Measurements from ENCODE around the gene OLFML2B. TPM values are rescaled to one million over a fixed set of nuclear protein-coding genes. Genes with fewer than 3 reads are reported as not detected.
"Not testable (repeated sequence)": the region's sequence is repeated elsewhere in the genome, so short reads cannot be mapped to it uniquely, and the experiment has no call there.

The OLFML2B gene
- total and polyA plus RNA-seq, 4 donors: 3.0 to 52.2 (median 11.7) TPM

DNA sequence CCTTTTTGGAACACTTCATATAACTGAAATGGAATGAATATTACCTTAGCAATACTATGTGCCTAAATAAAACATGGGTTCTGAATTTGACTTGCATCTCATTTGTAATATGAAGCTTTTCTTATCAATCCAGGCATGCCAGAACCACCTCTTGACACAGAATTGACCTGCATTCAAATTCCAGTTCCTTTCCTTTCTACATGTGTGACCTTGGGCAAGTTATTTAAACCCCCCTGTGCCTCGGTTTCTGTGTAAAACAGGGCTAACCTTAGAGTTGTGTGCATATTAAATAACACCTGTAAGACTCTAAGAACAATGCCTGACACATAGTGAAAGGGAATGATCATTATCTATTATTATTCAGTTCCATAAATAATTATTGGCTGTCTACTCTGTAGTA, 43.8 kb upstream of the OLFML2B start:
- no peak overlapping the region for H3K4me3 ChIP-seq
- H3K36me3 ChIP-seq (ENCODE audit: control insufficient read depth in 4 of 4, insufficient read depth in 4 of 4, low read length in 4 of 4): no peaks in the 10 kb centered on the region
- TF ChIP-seq, protein P1, sequence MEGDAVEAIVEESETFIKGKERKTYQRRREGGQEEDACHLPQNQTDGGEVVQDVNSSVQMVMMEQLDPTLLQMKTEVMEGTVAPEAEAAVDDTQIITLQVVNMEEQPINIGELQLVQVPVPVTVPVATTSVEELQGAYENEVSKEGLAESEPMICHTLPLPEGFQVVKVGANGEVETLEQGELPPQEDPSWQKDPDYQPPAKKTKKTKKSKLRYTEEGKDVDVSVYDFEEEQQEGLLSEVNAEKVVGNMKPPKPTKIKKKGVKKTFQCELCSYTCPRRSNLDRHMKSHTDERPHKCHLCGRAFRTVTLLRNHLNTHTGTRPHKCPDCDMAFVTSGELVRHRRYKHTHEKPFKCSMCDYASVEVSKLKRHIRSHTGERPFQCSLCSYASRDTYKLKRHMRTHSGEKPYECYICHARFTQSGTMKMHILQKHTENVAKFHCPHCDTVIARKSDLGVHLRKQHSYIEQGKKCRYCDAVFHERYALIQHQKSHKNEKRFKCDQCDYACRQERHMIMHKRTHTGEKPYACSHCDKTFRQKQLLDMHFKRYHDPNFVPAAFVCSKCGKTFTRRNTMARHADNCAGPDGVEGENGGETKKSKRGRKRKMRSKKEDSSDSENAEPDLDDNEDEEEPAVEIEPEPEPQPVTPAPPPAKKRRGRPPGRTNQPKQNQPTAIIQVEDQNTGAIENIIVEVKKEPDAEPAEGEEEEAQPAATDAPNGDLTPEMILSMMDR (IDR thresholded peaks at IDR 0.05; ENCODE audit: control extremely low read depth, extremely low read depth): no peak
- peaks cover 0 to 13% (median 0%) of the 10 kb centered on the region in 3 donors for H3K27me3 ChIP-seq (ENCODE audit: control insufficient read depth in 3 of 3, insufficient read depth in 3 of 3, low read length in 2 of 3)
- no peak overlapping the region for H3K27ac ChIP-seq (ENCODE audit: low read depth in 1 of 2, low read length in 1 of 2)
- no peaks in the 10 kb centered on the region for H3K9me3 ChIP-seq (ENCODE audit: control insufficient read depth in 4 of 4, insufficient read depth in 3 of 4, low read length in 3 of 4)
- ATAC-seq (ENCODE audit: insufficient read depth, low FRiP score) (no peak), DNase-seq (peak in 2 of 3 donors; percentile 16 to 17)
- peaks cover 8 to 34% (median 10%) of the 10 kb centered on the region in 5 donors for H3K4me1 ChIP-seq (ENCODE audit: control insufficient read depth in 5 of 5, insufficient read depth in 5 of 5, low read length in 5 of 5)
- 63 to 77% methylated on average over 1 of the region's 1 CpG for WGBS, 2 donors
- no peak overlapping the region for H3K9ac ChIP-seq (ENCODE audit: insufficient read depth in 1 of 2, low read length in 2 of 2)

DNA sequence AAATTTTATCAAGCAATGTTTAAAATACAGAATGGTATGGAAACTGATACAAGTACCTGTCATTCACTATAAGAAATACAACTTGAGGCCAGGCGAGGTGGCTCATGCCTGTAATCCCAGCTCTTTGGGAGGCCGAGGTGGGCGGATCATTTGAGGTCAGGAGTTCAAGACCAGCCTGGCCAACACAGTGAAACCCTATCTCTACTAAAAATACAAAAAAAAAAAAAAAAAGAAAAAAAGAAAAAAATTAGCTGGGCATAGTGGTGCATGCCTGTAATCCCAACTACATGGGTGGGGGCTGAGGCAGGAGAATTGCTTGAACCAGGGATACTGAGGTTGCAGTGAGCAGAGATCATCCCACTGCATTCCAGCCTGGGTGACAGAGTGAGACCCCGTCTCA, 43.2 kb upstream of the OLFML2B start:
- not testable (repeated sequence) for DNase-seq; H3K9ac ChIP-seq (ENCODE audit: insufficient read depth in 1 of 2, low read length in 2 of 2); H3K27ac ChIP-seq (ENCODE audit: low read depth in 1 of 2, low read length in 1 of 2); ATAC-seq (ENCODE audit: insufficient read depth, low FRiP score); H3K36me3 ChIP-seq (ENCODE audit: control insufficient read depth in 4 of 4, insufficient read depth in 4 of 4, low read length in 4 of 4); H3K4me3 ChIP-seq; H3K9me3 ChIP-seq (ENCODE audit: control insufficient read depth in 4 of 4, insufficient read depth in 3 of 4, low read length in 3 of 4)
- 88 to 90% methylated on average over 4 of the region's 4 CpGs for WGBS, 2 donors
- Histone ChIP-seq H3K27me3 (ENCODE audit: control insufficient read depth in 3 of 3, insufficient read depth in 3 of 3, low read length in 2 of 3) (peaks cover 0 to 13% (median 0%) of the 10 kb centered on the region in 3 donors), H3K4me1 (ENCODE audit: control insufficient read depth in 5 of 5, insufficient read depth in 5 of 5, low read length in 5 of 5) (peaks cover 8 to 34% (median 10%) of the 10 kb centered on the region in 5 donors)

DNA sequence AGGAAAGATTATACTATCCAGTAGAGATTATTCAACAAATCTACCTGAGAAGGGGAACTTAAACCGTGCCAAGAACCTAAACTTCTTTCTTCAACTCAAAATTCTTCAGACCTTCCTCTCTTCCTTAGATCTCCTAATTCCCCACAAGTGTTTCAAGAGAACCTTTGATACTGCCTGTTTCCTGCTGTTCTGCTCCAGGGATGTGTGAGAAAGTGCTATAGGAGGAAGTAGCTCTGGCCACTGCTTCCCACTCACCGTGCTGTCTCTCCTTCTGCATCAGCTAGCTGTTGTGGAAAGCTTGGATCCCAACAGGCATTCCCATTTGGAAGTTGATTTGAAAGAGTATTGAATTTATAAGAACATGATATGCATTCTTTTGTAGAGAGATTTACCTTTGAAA, 41.3 kb upstream of the OLFML2B start:
- Histone ChIP-seq H3K36me3 (ENCODE audit: control insufficient read depth in 4 of 4, insufficient read depth in 4 of 4, low read length in 4 of 4) (no peaks in the 10 kb centered on the region), H3K9ac (ENCODE audit: insufficient read depth in 1 of 2, low read length in 2 of 2) (no peak overlapping the region), H3K9me3 (ENCODE audit: control insufficient read depth in 4 of 4, insufficient read depth in 3 of 4, low read length in 3 of 4) (no peaks in the 10 kb centered on the region), H3K4me3 (no peak overlapping the region), H3K27me3 (ENCODE audit: control insufficient read depth in 3 of 3, insufficient read depth in 3 of 3, low read length in 2 of 3) (peaks cover 0 to 13% (median 0%) of the 10 kb centered on the region in 3 donors), H3K27ac (ENCODE audit: low read depth in 1 of 2, low read length in 1 of 2) (no peak overlapping the region), H3K4me1 (ENCODE audit: control insufficient read depth in 5 of 5, insufficient read depth in 5 of 5, low read length in 5 of 5) (peaks cover under 1 to 20% (median 8%) of the 10 kb centered on the region in 5 donors)
- no peak for DNase-seq
- TF ChIP-seq, protein P1 (IDR thresholded peaks at IDR 0.05; ENCODE audit: control extremely low read depth, extremely low read depth): no peak
- WGBS, 2 donors: 36 to 58% methylated on average over 2 of the region's 2 CpGs
- ATAC-seq (ENCODE audit: insufficient read depth, low FRiP score): no peak

DNA sequence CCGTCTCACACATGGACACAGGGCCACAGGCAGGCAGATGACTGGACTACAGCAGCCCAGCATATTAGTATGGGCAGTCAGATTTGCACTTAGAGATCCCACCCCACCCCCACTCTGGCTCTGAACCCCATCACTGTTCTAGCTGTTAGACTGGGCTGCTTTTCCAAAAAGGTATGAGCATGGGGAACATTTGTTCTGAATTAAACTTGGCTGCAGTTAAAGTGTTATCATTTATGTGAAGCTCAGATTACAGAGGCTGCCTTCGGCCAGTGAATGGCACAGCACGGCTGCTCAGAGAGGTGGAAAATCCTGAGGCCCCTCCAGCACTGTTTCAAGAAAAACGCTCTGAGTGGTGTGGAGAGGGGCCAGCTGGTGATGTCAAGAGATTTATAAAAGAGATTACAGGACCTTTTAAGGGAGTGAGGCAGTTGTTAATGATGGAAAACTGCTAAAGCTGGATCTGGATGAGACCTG, 38.9 kb upstream of the OLFML2B start:
- DNase-seq: peak; percentile 87 to 93 (median 92)
- H3K4me1 ChIP-seq (ENCODE audit: control insufficient read depth in 5 of 5, insufficient read depth in 5 of 5, low read length in 5 of 5): peaks cover 0 to 14% (median 8%) of the 10 kb centered on the region in 5 donors
- H3K27ac ChIP-seq (ENCODE audit: low read depth in 1 of 2, low read length in 1 of 2): peak overlapping the region in 1 of 2 donors; percentile 45

More for the DNA sequence above, 38.9 kb upstream of the OLFML2B start:
- Histone ChIP-seq H3K4me3 (no peak overlapping the region), H3K36me3 (ENCODE audit: control insufficient read depth in 4 of 4, insufficient read depth in 4 of 4, low read length in 4 of 4) (no peaks in the 10 kb centered on the region), H3K27me3 (ENCODE audit: control insufficient read depth in 3 of 3, insufficient read depth in 3 of 3, low read length in 2 of 3) (peaks cover 0 to 7% (median 0%) of the 10 kb centered on the region in 3 donors), H3K9ac (ENCODE audit: insufficient read depth in 1 of 2, low read length in 2 of 2) (no peak overlapping the region), H3K9me3 (ENCODE audit: control insufficient read depth in 4 of 4, insufficient read depth in 3 of 4, low read length in 3 of 4) (no peaks in the 10 kb centered on the region)
- TF ChIP-seq, protein P1 (IDR thresholded peaks at IDR 0.05; ENCODE audit: control extremely low read depth, extremely low read depth): no peak
- 67 to 73% methylated on average over 4 of the region's 4 CpGs for WGBS, 2 donors
- ATAC-seq (ENCODE audit: insufficient read depth, low FRiP score): no peak
